Brain microvascular endothelial cell (primary cell): ENCODE measurements around the gene RNF135.

Experiments
- DNase-seq: peaks from one replicate; pipeline ENCODE4 v3.0.0-alpha.2; 2020
- H3K27ac ChIP-seq: fragments of 250-450 bp; sonication (Bioruptor Pico); 2 replicates; pipeline ENCODE4 v1.5.1; 2020; ENCODE audit warnings: mild to moderate bottlenecking, moderate library complexity
- H3K27me3 ChIP-seq: fragments of 250-450 bp; sonication (Bioruptor Pico); replicated peaks from 2 replicates; pipeline ENCODE4 v1.5.1; 2020; ENCODE audit warnings: mild to moderate bottlenecking
- H3K36me3 ChIP-seq: fragments of 250-450 bp; sonication (Bioruptor Pico); replicated peaks from 2 replicates; pipeline ENCODE4 v1.5.1; 2020; ENCODE audit warnings: mild to moderate bottlenecking
- H3K4me3 ChIP-seq: 2 replicates; pipeline ENCODE4 v1.5.1; 2011; ENCODE audit warnings: low read depth, mild to moderate bottlenecking, control low read depth, low read length, moderate library complexity
- in situ Hi-C: cut with HindIII; loops from 2 replicates; pipeline ENCODE4 v1.10.0; 2017; ENCODE audit warnings: low sequenced_read_pairs, low pct_ligation_motif_present
- TF ChIP-seq, protein P1 (sequence below): IDR thresholded peaks from 2 replicates; pipeline ENCODE4 v1.5.1; 2011; ENCODE audit warnings: low read depth, mild to moderate bottlenecking, moderate library complexity, low read length, control low read depth, inconsistent platforms; ENCODE audit errors: missing control alignments

RNF135 gene

DNA sequence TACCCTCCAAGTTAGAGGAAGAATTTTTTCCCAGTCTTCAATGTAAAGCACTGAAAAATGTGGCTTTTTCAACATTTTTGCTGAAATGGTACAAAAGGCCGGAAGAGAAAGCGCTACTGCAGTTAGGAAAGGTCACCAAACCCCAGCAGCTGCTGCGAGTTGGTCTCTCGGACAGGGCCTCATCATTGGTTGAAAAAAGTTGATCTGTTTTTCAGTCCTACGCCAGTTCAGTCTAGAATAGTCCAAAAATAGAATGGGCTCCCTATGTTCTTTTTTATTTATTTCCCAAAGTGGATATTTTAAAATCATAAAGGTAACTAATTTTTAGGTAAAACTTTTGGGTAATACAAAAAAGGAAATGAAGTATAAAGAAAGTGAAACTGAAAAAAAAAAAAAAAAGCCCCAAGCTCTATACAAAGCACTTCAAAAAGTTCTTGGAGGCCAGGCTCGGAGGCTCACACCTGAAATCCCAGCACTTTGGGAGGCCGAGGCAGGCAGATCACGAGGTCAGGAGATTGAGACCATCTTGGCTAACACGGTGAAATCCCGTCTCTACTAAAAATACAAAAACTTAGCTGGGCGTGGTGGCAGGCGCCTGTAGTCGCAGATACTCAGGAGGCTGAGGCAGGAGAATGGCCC lies 31.7 kb upstream of the RNF135 start:
- TF ChIP-seq, protein P1, sequence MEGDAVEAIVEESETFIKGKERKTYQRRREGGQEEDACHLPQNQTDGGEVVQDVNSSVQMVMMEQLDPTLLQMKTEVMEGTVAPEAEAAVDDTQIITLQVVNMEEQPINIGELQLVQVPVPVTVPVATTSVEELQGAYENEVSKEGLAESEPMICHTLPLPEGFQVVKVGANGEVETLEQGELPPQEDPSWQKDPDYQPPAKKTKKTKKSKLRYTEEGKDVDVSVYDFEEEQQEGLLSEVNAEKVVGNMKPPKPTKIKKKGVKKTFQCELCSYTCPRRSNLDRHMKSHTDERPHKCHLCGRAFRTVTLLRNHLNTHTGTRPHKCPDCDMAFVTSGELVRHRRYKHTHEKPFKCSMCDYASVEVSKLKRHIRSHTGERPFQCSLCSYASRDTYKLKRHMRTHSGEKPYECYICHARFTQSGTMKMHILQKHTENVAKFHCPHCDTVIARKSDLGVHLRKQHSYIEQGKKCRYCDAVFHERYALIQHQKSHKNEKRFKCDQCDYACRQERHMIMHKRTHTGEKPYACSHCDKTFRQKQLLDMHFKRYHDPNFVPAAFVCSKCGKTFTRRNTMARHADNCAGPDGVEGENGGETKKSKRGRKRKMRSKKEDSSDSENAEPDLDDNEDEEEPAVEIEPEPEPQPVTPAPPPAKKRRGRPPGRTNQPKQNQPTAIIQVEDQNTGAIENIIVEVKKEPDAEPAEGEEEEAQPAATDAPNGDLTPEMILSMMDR, result no peak
- H3K27ac ChIP-seq, result no peak overlapping the region
- in situ Hi-C loops, result no loop called here
- no peak overlapping the region for H3K4me3 ChIP-seq
- H3K27me3 ChIP-seq, result no peaks in the 10 kb centered on the region
- no peaks in the 10 kb centered on the region for H3K36me3 ChIP-seq
- no peak for DNase-seq

DNA sequence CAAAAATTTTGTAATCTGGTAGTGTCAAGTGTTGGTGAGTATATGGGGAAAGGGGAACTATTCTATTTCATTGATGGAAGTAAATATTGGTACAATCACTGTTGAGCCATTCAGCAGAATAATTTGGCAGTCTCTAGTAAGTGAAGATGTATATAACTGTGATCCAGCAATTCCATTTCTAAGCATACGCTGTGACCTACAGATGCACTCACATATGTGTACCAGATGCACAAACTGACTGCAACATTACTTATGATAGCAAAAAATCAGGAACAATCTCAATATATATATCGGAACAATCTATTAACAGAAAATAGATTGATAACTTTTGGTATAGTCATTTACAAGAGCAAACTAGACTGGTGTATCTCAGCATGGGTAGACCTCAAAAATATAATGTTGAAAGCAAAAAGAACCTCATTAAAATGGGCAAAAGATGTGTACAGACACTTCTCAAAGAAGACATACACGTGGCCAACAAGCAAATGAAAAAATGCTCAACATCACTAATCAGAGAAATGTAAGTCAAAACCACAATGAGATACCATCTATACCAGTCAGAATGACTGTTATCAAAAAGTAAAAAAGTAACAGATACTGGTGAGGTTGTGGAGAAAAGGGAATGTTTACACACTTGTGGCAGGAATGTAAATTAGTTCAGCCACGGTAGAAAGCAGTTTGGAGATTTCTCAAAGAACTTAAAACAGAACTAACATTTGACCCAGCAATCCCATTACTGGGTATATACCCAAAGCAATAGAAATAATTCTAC lies 28.3 kb upstream of the RNF135 start:
- no peaks in the 10 kb centered on the region for H3K27me3 ChIP-seq

DNA sequence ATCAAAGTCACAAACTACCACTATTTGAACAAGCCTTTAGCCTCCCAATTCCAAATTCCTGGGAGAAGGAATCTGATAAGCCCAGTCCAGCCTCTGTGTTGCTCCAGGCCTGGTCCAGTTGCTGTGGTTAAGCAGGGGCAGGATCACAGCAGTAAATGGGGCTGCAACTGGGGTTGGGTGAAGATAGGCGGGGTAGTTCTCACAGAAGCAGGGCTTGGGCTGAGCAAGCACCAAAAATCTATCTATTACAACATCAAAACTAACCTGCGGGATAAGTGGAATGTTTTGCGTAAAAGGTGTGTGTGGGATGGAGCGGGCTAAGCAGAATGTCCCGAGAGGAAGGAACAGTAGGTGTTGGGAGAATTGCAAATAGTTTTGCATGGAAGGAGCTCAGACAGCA lies 23.0 kb upstream of the RNF135 start:
- no peak overlapping the region for H3K27ac ChIP-seq
- TF ChIP-seq, protein P1, result no peak
- no peak overlapping the region for H3K4me3 ChIP-seq
- no peaks in the 10 kb centered on the region for H3K27me3 ChIP-seq
- H3K36me3 ChIP-seq, result no peaks in the 10 kb centered on the region
- in situ Hi-C loops, result no loop called here
- no peak for DNase-seq

More for the DNA sequence above, 28.3 kb upstream of the RNF135 start:
- H3K36me3 ChIP-seq, result no peaks in the 10 kb centered on the region
- in situ Hi-C loops, result no loop called here
- TF ChIP-seq, protein P1, result no peak
- DNase-seq, result no peak
- H3K4me3 ChIP-seq, result no peak overlapping the region
- H3K27ac ChIP-seq, result no peak overlapping the region

DNA sequence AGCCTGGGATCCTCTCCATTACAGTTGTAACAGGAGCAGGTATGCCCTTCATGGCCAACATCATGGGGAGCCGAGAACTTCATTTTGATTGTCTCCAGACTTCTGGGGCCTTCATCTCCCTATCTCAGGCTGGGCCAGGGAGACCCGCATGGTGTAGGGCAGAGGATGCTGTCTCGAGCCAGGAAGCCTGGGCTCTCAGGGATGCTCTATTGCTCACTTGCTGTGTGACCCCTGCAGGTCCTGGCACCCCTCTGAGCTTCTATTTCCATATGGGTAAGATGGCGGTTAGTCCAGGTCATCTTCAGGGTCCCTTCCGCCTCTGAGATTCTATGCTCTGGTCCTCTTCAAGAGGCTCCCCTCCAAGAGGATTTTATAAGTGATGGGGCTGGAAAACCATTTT lies 20.6 kb upstream of the RNF135 start:
- no peaks in the 10 kb centered on the region for H3K27me3 ChIP-seq
- DNase-seq, result no peak
- H3K4me3 ChIP-seq, result no peak overlapping the region
- in situ Hi-C loops, result no loop called here
- H3K27ac ChIP-seq, result no peak overlapping the region
- TF ChIP-seq, protein P1, result no peak
- H3K36me3 ChIP-seq, result no peaks in the 10 kb centered on the region

DNA sequence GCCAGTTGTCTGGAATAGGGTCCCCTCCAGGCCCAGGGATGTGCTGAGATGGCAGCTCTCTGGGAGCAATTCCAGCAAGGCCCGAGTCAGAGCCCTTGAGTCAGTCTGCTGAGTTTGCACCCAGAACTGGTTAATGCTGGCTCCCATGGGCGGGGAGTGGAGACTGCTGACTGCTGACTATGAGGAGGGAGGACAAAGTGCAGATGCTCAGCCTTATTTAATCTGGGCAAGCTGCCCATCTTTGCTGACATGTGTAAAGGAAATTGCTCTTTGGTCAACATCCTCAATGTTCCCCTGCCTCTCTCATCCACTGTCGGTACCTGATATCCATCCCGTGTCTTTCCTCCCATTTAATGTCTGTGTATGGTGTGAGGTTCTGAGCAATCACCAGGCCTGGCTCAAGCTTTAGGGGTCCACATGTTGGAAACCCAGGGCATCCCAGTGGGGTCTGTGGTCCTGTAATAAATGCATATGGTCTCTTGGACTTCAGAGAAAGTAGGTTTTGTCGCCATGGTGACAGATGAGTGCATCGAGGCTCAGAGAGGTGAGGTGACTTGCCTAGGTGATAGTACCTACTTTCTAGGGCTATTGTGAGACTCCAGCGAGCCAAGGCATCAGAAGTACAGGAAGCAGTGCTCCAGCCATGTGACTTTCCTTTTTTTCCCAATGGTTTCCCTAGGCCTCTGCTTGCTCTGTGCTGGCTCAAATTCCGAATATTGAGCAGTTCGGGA lies 20.0 kb upstream of the RNF135 start:
- no peak overlapping the region for H3K4me3 ChIP-seq
- H3K27ac ChIP-seq, result no peak overlapping the region
- DNase-seq, result peak; percentile 81
- H3K27me3 ChIP-seq, result no peaks in the 10 kb centered on the region
- TF ChIP-seq, protein P1, result no peak
- in situ Hi-C loops, result no loop called here
- no peaks in the 10 kb centered on the region for H3K36me3 ChIP-seq
